ENCODE results near the gene SFI1. TPM values are rescaled to one million over a fixed set of nuclear protein-coding genes. Genes with fewer than 3 reads are reported as not detected.

Gene SFI1
- total and polyA plus RNA-seq, 4 donors = 14.0 to 46.0 (median 32.7) TPM

GRCh38 chr22:31615940-31616314 is 119.6 kb downstream of the SFI1 start:
- Histone ChIP-seq H3K36me3 (ENCODE audit: control insufficient read depth in 4 of 4, insufficient read depth in 4 of 4, low read length in 4 of 4) (peaks cover 0 to 55% (median 5%) of the 10 kb centered on the region in 4 donors), H3K4me3 (no peak overlapping the region), H3K9me3 (ENCODE audit: control insufficient read depth in 4 of 4, insufficient read depth in 3 of 4, low read length in 3 of 4) (no peaks in the 10 kb centered on the region), H3K9ac (ENCODE audit: insufficient read depth in 1 of 2, low read length in 2 of 2) (no peak overlapping the region), H3K4me1 (ENCODE audit: control insufficient read depth in 5 of 5, insufficient read depth in 5 of 5, low read length in 5 of 5) (peaks cover 0 to 20% (median 1%) of the 10 kb centered on the region in 5 donors), H3K27ac (ENCODE audit: low read depth in 1 of 2, low read length in 1 of 2) (peak overlapping the region in 1 of 2 donors; percentile 40), H3K27me3 (ENCODE audit: control insufficient read depth in 3 of 3, insufficient read depth in 3 of 3, low read length in 2 of 3) (no peaks in the 10 kb centered on the region)
- TF ChIP-seq CTCF (IDR thresholded peaks at IDR 0.05; ENCODE audit: control extremely low read depth, extremely low read depth) = no peak
- ATAC-seq (ENCODE audit: insufficient read depth, low FRiP score) (no peak), DNase-seq (no peak)
- 43 to 53% methylated on average over 4 of the region's 4 CpGs for WGBS, 2 donors

- H3K9me3 ChIP-seq (ENCODE audit: control insufficient read depth in 4 of 4, insufficient read depth in 3 of 4, low read length in 3 of 4) = no peaks in the 10 kb centered on the region
- peak overlapping the region in 1 of 2 donors; percentile 9 for H3K27ac ChIP-seq (ENCODE audit: low read depth in 1 of 2, low read length in 1 of 2)
- no peaks in the 10 kb centered on the region for H3K27me3 ChIP-seq (ENCODE audit: control insufficient read depth in 3 of 3, insufficient read depth in 3 of 3, low read length in 2 of 3)
- WGBS, 2 donors = 59 to 78% methylated on average over 9 of the region's 9 CpGs
- H3K36me3 ChIP-seq (ENCODE audit: control insufficient read depth in 4 of 4, insufficient read depth in 4 of 4, low read length in 4 of 4) = peaks cover 0 to 56% (median 5%) of the 10 kb centered on the region in 4 donors
- H3K4me3 ChIP-seq = no peak overlapping the region
- no peak for TF ChIP-seq CTCF (IDR thresholded peaks at IDR 0.05; ENCODE audit: control extremely low read depth, extremely low read depth)
- H3K9ac ChIP-seq (ENCODE audit: insufficient read depth in 1 of 2, low read length in 2 of 2) = no peak overlapping the region
- no peak for DNase-seq
- ATAC-seq (ENCODE audit: insufficient read depth, low FRiP score) = no peak
- H3K4me1 ChIP-seq (ENCODE audit: control insufficient read depth in 5 of 5, insufficient read depth in 5 of 5, low read length in 5 of 5) = peaks cover 0 to 17% (median 0%) of the 10 kb centered on the region in 5 donors
Observed at GRCh38 chr22:31616315-31616980, 120.1 kb downstream of the SFI1 start.

- Histone ChIP-seq H3K4me1 (ENCODE audit: control insufficient read depth in 5 of 5, insufficient read depth in 5 of 5, low read length in 5 of 5) (peaks cover 0 to 17% (median 0%) of the 10 kb centered on the region in 5 donors), H3K9ac (ENCODE audit: insufficient read depth in 1 of 2, low read length in 2 of 2) (no peak overlapping the region), H3K9me3 (ENCODE audit: control insufficient read depth in 4 of 4, insufficient read depth in 3 of 4, low read length in 3 of 4) (no peaks in the 10 kb centered on the region), H3K36me3 (ENCODE audit: control insufficient read depth in 4 of 4, insufficient read depth in 4 of 4, low read length in 4 of 4) (peaks cover 0 to 62% (median 5%) of the 10 kb centered on the region in 4 donors), H3K27ac (ENCODE audit: low read depth in 1 of 2, low read length in 1 of 2) (no peak overlapping the region), H3K27me3 (ENCODE audit: control insufficient read depth in 3 of 3, insufficient read depth in 3 of 3, low read length in 2 of 3) (no peaks in the 10 kb centered on the region), H3K4me3 (no peak overlapping the region)
- 90 to 98% methylated on average over 17 of the region's 17 CpGs for WGBS, 2 donors
- DNase-seq = no peak
- ATAC-seq (ENCODE audit: insufficient read depth, low FRiP score) = no peak
- no peak for TF ChIP-seq CTCF (IDR thresholded peaks at IDR 0.05; ENCODE audit: control extremely low read depth, extremely low read depth)
Observed at GRCh38 chr22:31618057-31618456, 121.7 kb downstream of the SFI1 start.
